KMS-11 (cell line): Measurements from ENCODE around the gene KDM2B.

ENCODE experiments used
- H2AFZ ChIP-seq: fragments of 200-600 bp; sonication (generic); 2 replicates; pipeline ENCODE4 v1.6.1; 2016; ENCODE audit warnings: antibody characterized with exemption, mixed run types, low read depth
- H3K27ac ChIP-seq: fragments of 200-600 bp; sonication (generic); 2 replicates; pipeline ENCODE4 v1.6.1; 2016; ENCODE audit warnings: mild to moderate bottlenecking, mixed run types
- H3K27me3 ChIP-seq: fragments of 200-600 bp; sonication (generic); 2 replicates; pipeline ENCODE4 v1.6.1; 2017; ENCODE audit warnings: mild to moderate bottlenecking, low read depth, mixed run types, moderate library complexity; ENCODE audit not compliant: insufficient read depth
- H3K36me3 ChIP-seq: fragments of 200-600 bp; sonication (generic); 2 replicates; pipeline ENCODE4 v1.6.1; 2017; ENCODE audit warnings: mild to moderate bottlenecking, mixed run types; ENCODE audit not compliant: insufficient read depth
- H3K4me1 ChIP-seq: fragments of 200-600 bp; sonication (generic); 2 replicates; pipeline ENCODE4 v1.6.1; 2016; ENCODE audit warnings: mild to moderate bottlenecking, low read depth, mixed run types; ENCODE audit not compliant: poor library complexity, severe bottlenecking
- H3K4me2 ChIP-seq: fragments of 200-600 bp; sonication (generic); 2 replicates; pipeline ENCODE4 v1.7.0; 2016; ENCODE audit warnings: mild to moderate bottlenecking, mixed run types
- H3K4me3 ChIP-seq: fragments of 200-600 bp; sonication (generic); IDR thresholded peaks from 2 replicates; pipeline ENCODE4 v1.6.1; 2017; ENCODE audit warnings: low read depth, low read length, mixed read lengths; ENCODE audit not compliant: insufficient read depth
- H3K79me2 ChIP-seq: fragments of 200-600 bp; sonication (generic); 2 replicates; pipeline ENCODE4 v1.6.1; 2016; ENCODE audit warnings: low read depth, mixed run types; ENCODE audit not compliant: insufficient read depth
- H3K9ac ChIP-seq: fragments of 200-600 bp; sonication (generic); 2 replicates; pipeline ENCODE4 v1.6.1; 2016; ENCODE audit warnings: mild to moderate bottlenecking, mixed run types
- H4K20me1 ChIP-seq: fragments of 200-600 bp; sonication (generic); 2 replicates; pipeline ENCODE4 v1.6.1; 2016; ENCODE audit warnings: mild to moderate bottlenecking, mixed run types; ENCODE audit not compliant: insufficient read depth
- CTCF ChIP-seq: fragments of 200-600 bp; sonication (generic); conservative IDR thresholded peaks from 2 replicates; pipeline ENCODE4 v1.6.1; 2017; ENCODE audit warnings: low read depth, mild to moderate bottlenecking, antibody characterized with exemption, low read length, moderate library complexity, mixed read lengths

Gene KDM2B

GRCh38 chr12:121549075-121549474 lies 31.7 kb downstream of the KDM2B start:
- TF ChIP-seq CTCF: no peak
- H4K20me1 ChIP-seq: no peaks in the 10 kb centered on the region
- H3K9ac ChIP-seq: no peak overlapping the region
- no peaks in the 10 kb centered on the region for H3K36me3 ChIP-seq
- H3K4me3 ChIP-seq: no peak overlapping the region
- H3K27ac ChIP-seq: no peak overlapping the region
- no peaks in the 10 kb centered on the region for H3K27me3 ChIP-seq
- H3K4me2 ChIP-seq: no peak overlapping the region
- H3K79me2 ChIP-seq: no peaks in the 10 kb centered on the region
- peaks cover 5% of the 10 kb centered on the region for H3K4me1 ChIP-seq
- no peak overlapping the region for H2AFZ ChIP-seq

GRCh38 chr12:121545480-121545879 lies 35.3 kb downstream of the KDM2B start:
- no peaks in the 10 kb centered on the region for H3K36me3 ChIP-seq

DNA sequence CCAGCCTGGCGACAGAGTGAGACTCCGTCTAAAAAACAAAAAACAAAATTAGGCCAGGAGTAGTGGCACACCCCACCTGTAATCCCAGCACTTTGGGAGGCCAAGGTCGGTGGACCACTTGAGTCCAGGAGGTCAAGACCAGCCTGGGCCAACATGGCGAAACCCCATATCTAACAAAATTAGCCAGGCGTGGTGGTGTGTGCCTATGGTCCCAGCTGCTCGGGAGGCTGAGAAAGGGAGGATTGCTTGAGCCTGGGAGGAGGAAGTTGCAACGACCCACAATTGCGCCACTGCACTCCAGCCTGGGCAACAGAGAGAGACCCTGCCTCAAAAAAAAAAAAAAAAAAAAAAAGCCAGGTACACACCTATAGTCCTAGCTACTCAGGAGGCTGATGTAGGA lies 37.0 kb downstream of the KDM2B start:
- H3K4me1 ChIP-seq: peaks cover 9% of the 10 kb centered on the region
- H3K79me2 ChIP-seq: no peaks in the 10 kb centered on the region
- H3K9ac ChIP-seq: no peak overlapping the region
- no peak overlapping the region for H3K27ac ChIP-seq
- H2AFZ ChIP-seq: no peak overlapping the region
- H3K4me3 ChIP-seq: no peak overlapping the region
- H3K4me2 ChIP-seq: no peak overlapping the region
- H3K36me3 ChIP-seq: no peaks in the 10 kb centered on the region
- no peaks in the 10 kb centered on the region for H3K27me3 ChIP-seq
- TF ChIP-seq CTCF: no peak
- no peaks in the 10 kb centered on the region for H4K20me1 ChIP-seq

More at GRCh38 chr12:121545480-121545879, 35.3 kb downstream of the KDM2B start:
- no peaks in the 10 kb centered on the region for H3K79me2 ChIP-seq
- no peaks in the 10 kb centered on the region for H4K20me1 ChIP-seq
- H3K4me2 ChIP-seq: no peak overlapping the region
- no peaks in the 10 kb centered on the region for H3K4me1 ChIP-seq
- H2AFZ ChIP-seq: no peak overlapping the region
- no peak overlapping the region for H3K4me3 ChIP-seq
- no peaks in the 10 kb centered on the region for H3K27me3 ChIP-seq
- H3K27ac ChIP-seq: no peak overlapping the region
- H3K9ac ChIP-seq: no peak overlapping the region
- TF ChIP-seq CTCF: no peak

DNA sequence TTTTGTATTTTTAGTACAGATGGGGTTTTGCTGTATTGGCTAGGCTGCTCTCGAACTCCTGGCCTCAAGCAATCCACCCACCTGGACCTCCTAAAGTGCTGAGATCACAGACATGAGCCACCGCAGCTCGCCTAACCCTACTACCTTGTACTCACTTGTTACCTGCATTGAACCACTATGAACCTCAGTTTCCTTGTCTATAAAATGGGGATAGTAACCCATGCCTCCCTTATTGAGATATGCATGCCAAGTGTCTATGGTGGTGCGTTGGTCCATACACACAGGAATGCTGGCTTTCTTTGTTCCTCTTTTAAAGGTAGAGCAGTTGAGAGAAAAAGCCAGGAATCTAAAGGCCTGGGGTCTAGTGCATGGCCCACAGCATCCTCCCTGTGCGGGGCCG lies 40.9 kb downstream of the KDM2B start:
- Histone ChIP-seq H3K36me3 (no peaks in the 10 kb centered on the region), H3K27ac (no peak overlapping the region), H4K20me1 (no peaks in the 10 kb centered on the region), H3K4me3 (no peak overlapping the region), H2AFZ (no peak overlapping the region), H3K79me2 (no peaks in the 10 kb centered on the region), H3K27me3 (no peaks in the 10 kb centered on the region), H3K4me2 (no peak overlapping the region), H3K4me1 (peaks cover 17% of the 10 kb centered on the region), H3K9ac (no peak overlapping the region)
- TF ChIP-seq CTCF: no peak

DNA sequence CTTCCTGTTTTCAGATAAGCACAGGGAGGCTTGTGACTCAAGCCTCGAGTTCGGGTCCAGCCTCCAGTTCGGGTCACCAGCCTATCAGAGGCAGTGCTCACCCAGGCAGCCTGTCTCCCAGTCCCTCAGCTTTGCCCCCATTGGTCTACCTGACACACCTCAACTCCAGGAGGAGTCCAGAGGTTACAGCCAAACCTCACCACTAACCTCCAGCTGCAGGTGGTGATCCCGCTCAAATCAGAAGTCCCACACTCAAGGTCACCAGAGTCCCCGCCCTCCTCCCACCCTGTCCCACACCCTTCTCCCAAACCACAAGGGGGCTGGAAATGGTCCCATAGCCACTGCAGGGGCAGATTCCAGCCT lies 42.1 kb downstream of the KDM2B start:
- H3K9ac ChIP-seq: peak overlapping the region; percentile 75; the same call in 1 of the 2 replicates

More for the DNA sequence above, 42.1 kb downstream of the KDM2B start:
- Histone ChIP-seq H3K4me2 (peak overlapping the region; percentile 93), H2AFZ (peak overlapping the region; percentile 44; the same call in 1 of the 2 replicates), H3K4me3 (no peak overlapping the region), H4K20me1 (no peaks in the 10 kb centered on the region), H3K27ac (peak overlapping the region; percentile 83), H3K79me2 (no peaks in the 10 kb centered on the region), H3K4me1 (peaks cover 23% of the 10 kb centered on the region), H3K27me3 (no peaks in the 10 kb centered on the region), H3K36me3 (no peaks in the 10 kb centered on the region)
- TF ChIP-seq CTCF: no peak
